ENCODE results near the gene LRP2. TPM values are rescaled to one million over a fixed set of nuclear protein-coding genes. Genes with fewer than 3 reads are reported as not detected.
A peak's percentile ranks its signal among the peaks of the same experiment; 100 is the strongest.

Gene LRP2
- total and polyA plus RNA-seq, 8 donors = 0.06 to 0.08 TPM; not detected in 6

GRCh38 chr2:169343202-169343601, 19.1 kb downstream of the LRP2 start:
- no peak for TF ChIP-seq CTCF (IDR thresholded peaks at IDR 0.05)
- ATAC-seq = no peak
- intact Hi-C loops (cut with DNase I) = no loop called here

GRCh38 chr2:169339657-169340056, 22.7 kb downstream of the LRP2 start:
- no peak overlapping the region for H3K27ac ChIP-seq

More at GRCh38 chr2:169343202-169343601, 19.1 kb downstream of the LRP2 start:
- H3K27ac ChIP-seq = no peak overlapping the region
- FAIRE-seq (no peak), DNase-seq (no peak)
- no peaks in the 10 kb centered on the region for H3K27me3 ChIP-seq
- H3K9me3 ChIP-seq = no peaks in the 10 kb centered on the region
- H3K36me3 ChIP-seq = no peaks in the 10 kb centered on the region
- H3K4me3 ChIP-seq = no peak overlapping the region
- H3K4me1 ChIP-seq = no peaks in the 10 kb centered on the region

GRCh38 chr2:169336695-169337094, 25.6 kb downstream of the LRP2 start:
- Histone ChIP-seq H3K27me3 (no peaks in the 10 kb centered on the region), H3K36me3 (no peaks in the 10 kb centered on the region), H3K4me3 (no peak overlapping the region), H3K9me3 (no peaks in the 10 kb centered on the region), H3K4me1 (no peaks in the 10 kb centered on the region), H3K27ac (no peak overlapping the region)
- ATAC-seq (no peak), FAIRE-seq (no peak), DNase-seq (no peak)
- intact Hi-C loops (cut with DNase I) = no loop called here
- 51 to 53% methylated on average over 5 of the region's 5 CpGs for WGBS, 2 donors
- no peak for TF ChIP-seq CTCF (IDR thresholded peaks at IDR 0.05)

More at GRCh38 chr2:169339657-169340056, 22.7 kb downstream of the LRP2 start:
- Histone ChIP-seq H3K4me3 (no peak overlapping the region), H3K9me3 (no peaks in the 10 kb centered on the region), H3K36me3 (no peaks in the 10 kb centered on the region), H3K27me3 (no peaks in the 10 kb centered on the region), H3K4me1 (no peaks in the 10 kb centered on the region)
- 58 to 72% methylated on average over 2 of the region's 2 CpGs for WGBS, 2 donors
- intact Hi-C loops (cut with DNase I) = no loop called here
- no peak for ATAC-seq
- TF ChIP-seq CTCF (IDR thresholded peaks at IDR 0.05) = no peak
- no peak for FAIRE-seq
- DNase-seq = no peak

- 54 to 64% methylated on average over 6 of the region's 6 CpGs for WGBS, 2 donors
- no peak for TF ChIP-seq CTCF (IDR thresholded peaks at IDR 0.05)
- DNase-seq (no peak), FAIRE-seq (no peak), ATAC-seq (no peak)
- no peaks in the 10 kb centered on the region for H3K4me1 ChIP-seq
- H3K27ac ChIP-seq = no peak overlapping the region
- no peaks in the 10 kb centered on the region for H3K27me3 ChIP-seq
- no peaks in the 10 kb centered on the region for H3K36me3 ChIP-seq
- no peaks in the 10 kb centered on the region for H3K9me3 ChIP-seq
- intact Hi-C loops (cut with DNase I) = no loop called here
- H3K4me3 ChIP-seq = no peak overlapping the region
These were observed 31.7 kb downstream of the LRP2 start for GRCh38 chr2:169330555-169331198.

- H3K4me3 ChIP-seq = no peak overlapping the region
- no peaks in the 10 kb centered on the region for H3K36me3 ChIP-seq
- no peaks in the 10 kb centered on the region for H3K27me3 ChIP-seq
- H3K4me1 ChIP-seq = no peaks in the 10 kb centered on the region
- ATAC-seq (no peak), DNase-seq (peak in 1 of 6 donors; percentile 40), FAIRE-seq (no peak)
- H3K9me3 ChIP-seq = no peaks in the 10 kb centered on the region
- intact Hi-C loops (cut with DNase I) = no loop called here
- no peak overlapping the region for H3K27ac ChIP-seq
- TF ChIP-seq CTCF (IDR thresholded peaks at IDR 0.05) = no peak
- 65 to 81% methylated on average over 8 of the region's 8 CpGs for WGBS, 2 donors
These were observed 32.4 kb downstream of the LRP2 start for GRCh38 chr2:169329688-169330554.

Measured in pancreas (tissue), 10 donors.